ENCODE results near the gene SART3.
"Not testable (repeated sequence)": the region's sequence is repeated elsewhere in the genome, so short reads cannot be mapped to it uniquely, and the experiment has no call there.

SART3 gene

DNA sequence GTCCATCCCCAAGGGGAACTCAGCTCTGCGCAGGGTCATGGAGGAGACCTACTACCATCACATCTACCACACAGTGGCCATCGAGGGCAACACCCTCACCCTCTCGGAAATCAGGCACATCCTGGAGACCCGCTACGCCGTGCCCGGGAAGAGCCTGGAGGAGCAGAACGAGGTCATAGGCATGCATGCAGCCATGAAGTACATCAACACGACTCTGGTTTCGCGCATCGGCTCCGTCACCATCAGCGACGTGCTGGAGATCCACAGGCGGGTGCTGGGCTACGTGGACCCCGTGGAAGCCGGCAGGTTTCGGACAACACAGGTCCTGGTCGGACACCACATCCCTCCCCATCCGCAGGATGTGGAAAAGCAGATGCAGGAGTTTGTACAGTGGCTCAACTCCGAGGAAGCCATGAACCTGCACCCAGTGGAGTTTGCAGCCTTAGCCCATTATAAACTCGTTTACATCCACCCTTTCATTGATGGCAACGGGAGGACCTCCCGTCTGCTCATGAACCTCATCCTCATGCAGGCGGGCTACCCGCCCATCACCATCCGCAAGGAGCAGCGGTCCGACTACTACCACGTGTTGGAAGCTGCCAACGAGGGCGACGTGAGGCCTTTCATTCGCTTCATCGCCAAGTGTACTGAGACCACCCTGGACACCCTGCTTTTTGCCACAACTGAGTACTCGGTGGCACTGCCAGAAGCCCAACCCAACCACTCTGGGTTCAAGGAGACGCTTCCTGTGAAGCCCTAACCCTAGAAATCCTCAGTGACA, 42.1 kb downstream of the SART3 start:
- DNase-seq (ENCODE audit: low spot score), result no peak

DNA sequence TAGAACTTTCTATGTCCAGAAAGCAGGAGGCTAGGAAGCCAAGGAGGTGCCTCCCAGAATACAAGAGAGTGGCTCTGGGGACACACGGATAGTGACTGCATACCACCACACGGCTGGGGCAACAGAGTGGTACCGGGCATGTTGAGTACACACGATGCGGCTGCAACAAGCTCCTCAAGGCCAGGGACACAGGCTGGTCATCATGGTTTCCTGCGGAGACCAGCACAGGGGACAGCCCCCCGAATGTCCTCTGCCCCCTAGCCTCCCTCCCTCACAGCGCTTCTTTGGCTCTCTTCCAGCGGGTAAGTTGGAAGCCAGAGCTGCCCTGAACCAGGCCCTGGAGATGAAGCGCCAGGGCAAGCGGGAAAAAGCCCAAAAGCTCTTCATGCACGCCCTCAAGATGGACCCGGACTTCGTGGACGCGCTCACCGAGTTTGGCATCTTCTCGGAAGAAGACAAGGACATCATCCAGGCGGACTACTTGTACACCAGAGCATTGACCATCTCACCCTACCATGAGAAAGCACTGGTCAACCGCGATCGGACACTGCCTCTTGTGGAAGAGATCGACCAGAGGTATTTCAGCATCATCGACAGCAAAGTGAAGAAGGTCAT, 42.8 kb downstream of the SART3 start:
- DNase-seq (ENCODE audit: low spot score), result no peak

DNA sequence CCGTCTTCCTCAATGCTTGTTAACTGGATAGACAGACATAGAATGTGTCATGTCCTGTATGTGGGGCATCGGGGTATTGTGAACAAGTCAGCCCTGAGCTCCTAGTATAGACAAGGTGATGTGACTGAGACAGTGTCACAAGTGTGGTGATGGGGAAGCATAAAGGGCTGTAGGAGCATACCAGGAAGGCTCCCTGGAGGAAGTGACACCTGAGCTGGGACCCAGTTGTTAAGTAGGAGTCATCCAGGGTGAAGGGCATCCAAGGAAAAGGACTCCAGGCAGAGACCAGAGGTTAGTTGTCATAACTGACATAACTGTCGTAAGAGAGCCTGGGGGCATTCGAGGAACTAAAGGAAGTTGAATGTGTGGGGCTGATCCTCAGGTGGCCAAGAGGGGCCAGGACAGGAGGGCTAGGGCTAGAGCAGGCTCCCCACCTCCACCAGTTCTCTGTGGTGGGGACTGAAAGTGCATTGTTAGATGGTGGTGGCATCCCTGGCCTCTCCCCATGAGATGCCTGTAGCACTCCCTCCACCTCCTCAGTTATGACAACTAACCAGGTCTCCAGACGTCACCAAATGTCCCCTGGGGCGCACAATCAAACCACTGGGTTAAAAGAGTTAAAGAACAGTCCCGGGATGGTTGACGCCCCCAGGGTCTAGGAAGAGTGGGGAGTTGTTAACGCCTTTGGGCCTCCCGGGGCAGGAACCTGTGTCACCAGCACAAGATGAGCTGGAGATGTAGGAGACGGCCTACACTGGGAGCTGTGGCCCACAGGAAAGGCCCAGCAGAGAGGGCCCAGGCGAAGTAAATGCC, 43.5 kb downstream of the SART3 start:
- no peak for DNase-seq (ENCODE audit: low spot score)

DNA sequence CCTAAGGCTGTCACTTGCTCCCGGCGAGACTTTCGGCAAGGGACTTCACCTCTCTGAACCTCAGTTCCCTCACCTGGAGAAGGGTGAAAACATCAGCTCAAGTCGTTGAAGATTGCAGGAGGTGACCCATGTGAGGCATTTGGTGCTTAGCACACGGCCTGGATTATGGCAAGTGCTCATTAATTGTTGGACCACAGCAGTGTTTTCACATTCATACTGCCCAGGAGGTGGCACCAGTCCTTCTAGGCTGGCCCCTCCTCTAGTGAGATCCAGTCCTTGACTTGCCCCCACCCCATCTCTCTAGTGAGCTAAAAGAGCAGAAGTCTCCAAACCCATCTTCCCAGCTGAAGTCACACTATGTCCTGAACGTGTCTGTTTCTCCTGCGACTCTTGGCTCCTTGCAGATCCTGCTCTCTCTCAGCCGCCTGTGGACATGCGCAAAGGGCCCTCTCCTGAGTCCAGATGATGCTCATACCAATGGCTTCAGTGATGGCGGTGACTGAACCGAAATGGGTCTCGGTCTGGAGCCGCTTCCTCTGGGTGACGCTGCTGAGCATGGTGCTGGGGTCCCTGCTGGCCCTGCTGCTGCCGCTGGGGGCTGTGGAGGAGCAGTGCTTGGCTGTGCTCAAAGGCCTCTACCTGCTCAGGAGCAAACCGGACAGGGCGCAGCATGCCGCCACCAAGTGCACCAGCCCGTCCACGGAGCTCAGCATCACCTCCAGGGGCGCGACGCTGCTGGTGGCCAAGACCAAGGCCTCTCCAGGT, 44.3 kb downstream of the SART3 start:
- DNase-seq (ENCODE audit: low spot score), result no peak

DNA sequence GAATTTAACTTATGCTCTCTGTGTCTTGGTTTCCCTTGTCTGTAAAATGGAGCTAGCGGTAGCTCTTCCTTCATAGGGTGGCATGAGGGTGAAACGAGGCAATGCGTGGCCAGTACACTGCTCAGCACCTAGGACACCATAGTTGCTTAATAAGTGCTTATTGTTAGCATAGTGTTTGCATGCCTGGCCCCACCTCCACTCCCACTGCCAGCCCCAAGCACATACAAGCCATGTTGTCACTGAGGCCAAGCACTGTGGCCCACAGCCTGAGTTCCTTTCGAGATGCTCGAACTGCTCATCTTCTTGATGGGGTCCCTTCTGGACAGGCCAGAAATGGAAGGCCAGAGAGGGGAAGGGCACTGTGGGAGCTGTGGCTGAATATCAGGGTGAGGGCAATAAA, 45.1 kb downstream of the SART3 start:
- DNase-seq (ENCODE audit: low spot score), result no peak

DNA sequence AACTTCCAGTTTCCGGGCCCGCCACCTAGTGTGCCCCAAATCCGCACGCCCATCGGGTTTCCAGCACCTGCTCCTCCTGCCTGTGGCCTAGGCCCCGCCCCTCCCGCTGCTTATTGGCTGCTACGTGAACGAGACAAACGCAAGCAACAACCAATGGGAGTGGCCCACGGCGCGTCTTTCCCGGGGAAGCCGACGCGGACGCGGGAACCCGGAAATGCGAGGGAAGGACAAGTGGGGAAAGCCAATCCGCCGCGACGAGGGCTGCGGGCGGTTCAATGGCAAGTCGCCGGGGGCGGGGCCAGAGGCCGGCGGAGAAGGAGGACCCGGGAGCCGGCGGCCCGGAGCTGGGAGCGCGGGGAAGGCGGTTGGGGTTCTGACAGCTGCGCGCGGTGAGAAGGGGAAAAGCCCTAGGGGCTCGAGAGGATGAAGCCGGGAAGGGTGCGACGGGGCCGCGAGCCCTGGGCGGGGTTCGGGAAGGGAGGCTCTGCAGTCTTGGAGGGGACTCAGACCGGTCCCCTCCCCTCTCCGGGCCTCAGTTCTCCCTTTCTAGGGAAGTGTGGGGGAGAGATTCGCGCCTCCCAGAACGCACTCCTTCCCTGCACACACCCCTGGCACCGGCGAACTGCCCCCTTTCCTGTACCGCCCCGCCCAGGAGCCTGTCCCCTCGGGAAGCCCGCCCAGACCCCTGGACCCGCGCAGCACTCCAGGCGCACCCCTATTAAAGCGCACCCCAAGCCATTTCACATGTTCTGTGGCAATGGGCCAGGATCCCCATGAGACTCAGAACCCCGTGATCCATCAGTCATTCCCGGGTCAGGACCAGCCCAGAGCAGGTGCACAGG, 45.8 kb downstream of the SART3 start, which contains the start of gene FICD:
Gene FICD (plus strand): TSS at position 305 of the 842 bp plus-strand sequence. CDS start 1,696 bp downstream, outside the sequence.
- DNase-seq (ENCODE audit: low spot score), result peak; percentile 99

DNA sequence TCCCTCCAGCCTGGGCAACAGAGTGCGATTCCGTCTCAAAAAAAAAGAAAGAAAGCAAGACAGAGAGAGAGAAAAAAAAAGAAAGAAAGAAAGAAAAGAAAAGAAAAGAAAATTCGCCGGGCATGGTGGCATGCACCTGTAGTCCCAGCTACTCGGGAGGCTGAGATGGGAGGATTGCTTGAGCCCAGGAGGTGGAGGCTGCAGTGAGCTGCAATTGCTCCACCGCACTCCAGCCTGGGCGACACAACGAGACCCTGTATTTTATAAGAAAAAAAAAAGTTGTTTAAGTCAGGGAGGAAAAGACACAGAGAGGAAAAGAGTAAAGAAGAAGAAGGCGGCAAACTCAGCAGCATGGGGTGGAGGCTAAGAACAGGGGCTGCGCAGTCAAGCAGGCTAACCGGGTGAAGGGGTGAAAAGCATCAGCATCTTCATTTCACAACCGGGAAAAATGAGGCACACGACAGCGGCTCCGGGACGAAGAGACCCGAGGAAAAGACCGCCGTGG, 46.5 kb downstream of the SART3 start:
- DNase-seq (ENCODE audit: low spot score), result no peak

DNA sequence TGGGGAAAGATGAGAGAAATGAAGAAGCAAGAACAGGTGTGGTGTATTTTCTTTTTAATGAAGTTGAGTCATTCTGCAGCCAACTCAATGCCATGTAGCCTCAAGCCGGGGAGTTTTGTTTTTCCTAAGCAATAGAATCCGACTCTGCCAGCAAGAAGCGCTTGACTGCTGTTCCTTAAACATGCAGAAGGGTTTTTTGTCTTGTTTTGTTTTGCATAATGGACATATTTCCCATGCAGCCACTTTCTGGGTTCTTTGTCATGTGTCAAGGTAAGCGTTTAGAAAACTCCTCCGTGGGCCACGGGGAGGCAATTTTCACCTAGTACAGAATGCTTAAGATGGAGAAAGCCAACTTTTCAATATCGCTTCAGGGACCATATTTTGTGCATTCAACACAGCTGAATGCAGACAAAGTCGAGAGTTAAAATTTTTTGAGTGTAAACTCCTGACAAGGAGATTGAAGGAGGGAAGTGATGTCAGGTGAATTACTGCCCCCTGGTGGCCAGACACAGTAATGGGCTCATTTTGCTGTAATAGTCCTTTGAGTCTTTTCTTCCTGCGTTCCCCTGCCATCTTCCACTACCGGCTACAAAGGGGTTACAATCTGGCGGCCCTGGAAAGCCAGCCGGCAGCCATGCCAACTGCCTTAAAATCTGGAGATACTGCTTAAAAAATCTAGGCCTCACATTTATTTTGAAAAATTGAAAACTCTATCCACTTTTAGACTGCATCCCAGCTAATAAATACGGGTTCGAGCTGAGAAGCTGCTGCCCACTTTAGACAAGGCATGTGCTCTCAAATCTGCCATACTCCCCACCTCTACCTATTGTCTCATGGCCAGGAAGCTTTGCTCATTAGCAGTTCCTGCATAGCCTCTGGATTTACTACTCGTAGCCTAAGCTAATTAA, 49.1 kb downstream of the SART3 start:
- peak; percentile 62 for DNase-seq (ENCODE audit: low spot score)

DNA sequence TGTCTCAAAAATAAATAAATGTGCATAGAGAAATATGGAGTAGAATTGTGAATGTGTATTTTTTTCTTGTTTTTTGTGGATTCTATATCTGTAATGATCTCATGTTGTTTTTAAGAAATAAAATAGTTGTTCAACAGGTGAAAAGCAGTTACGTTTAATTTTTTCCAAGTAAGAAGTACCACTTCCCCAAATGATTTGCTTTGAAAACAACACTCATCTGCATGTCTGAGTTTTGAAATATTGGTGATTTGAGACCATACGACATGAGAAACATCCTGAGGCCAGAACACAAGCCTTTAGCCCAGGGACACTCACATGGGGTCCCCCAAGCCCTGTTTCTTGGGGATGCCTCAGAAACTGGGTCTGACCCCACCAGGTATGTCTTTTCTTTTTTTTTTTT, 50.1 kb downstream of the SART3 start:
- DNase-seq (ENCODE audit: low spot score), result no peak

DNA sequence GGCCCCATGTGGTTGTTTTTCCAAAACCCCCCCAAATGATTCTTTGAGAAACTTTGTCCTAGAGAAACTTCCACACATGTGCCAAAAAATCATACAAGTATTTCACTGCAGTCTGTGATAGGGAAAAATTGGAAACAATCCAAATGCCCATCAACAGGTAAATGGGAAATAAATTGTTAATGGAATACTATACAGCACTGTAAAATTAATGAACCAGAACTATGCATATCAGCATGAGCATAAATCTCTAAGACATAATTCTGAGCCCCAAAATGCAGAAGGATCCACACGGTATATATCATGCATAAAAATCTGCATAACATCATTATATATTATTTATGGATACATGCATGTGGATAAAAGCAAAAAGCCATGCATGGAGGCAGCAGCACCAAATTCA, 51.2 kb downstream of the SART3 start:
- DNase-seq (ENCODE audit: low spot score), result no peak

DNA sequence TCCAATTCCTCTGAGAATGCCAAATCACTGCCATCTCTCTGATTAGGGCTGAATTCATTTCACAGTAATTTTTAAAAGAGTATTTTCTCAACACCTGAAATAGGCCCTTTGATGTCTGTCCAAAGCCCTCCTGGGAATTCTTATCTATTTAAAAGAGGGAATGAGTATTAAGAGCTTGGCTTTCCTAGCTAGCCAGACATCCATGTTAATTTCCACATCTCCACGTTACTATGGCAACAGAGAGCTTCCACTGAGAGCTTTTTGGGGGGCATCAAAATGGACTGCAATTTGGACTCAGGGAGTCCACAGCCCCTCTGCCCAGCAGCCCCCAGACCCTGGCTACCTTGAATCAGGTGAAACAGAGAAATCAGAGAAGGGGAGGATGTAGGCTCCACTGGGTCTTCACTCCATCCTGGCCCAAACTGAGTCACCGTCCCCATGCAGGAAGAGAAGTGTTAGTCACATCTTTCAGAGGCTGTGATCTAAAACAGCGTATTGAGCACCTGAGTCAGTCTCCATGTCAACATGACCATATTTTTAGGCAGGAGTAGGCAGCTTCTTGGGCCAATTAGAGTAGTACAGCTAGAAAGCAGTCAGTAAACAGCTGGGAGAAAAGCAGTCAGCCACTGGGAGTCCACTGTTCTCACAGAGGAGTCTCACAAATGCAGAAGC, 52.9 kb downstream of the SART3 start:
- DNase-seq (ENCODE audit: low spot score), result no peak

DNA sequence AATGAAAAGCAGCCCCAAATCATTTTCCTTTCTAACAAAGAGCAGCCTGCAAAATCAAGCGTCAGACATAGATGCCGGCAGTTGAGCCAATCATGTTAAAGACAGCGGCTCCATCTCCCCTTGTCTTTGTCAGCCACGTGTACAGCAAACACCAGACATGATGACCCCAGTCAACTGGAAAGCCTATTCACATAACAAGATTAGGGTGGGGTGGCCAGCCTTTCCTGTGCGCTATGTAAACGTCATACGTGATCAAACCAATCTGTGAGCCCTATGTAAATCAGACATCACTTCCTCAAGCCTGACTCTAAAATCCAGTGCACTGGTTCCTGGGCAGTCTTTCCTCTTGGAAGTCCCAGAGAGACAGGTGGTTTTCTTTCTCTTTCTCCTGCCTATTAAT, 55.8 kb downstream of the SART3 start:
- DNase-seq (ENCODE audit: low spot score), result no peak

DNA sequence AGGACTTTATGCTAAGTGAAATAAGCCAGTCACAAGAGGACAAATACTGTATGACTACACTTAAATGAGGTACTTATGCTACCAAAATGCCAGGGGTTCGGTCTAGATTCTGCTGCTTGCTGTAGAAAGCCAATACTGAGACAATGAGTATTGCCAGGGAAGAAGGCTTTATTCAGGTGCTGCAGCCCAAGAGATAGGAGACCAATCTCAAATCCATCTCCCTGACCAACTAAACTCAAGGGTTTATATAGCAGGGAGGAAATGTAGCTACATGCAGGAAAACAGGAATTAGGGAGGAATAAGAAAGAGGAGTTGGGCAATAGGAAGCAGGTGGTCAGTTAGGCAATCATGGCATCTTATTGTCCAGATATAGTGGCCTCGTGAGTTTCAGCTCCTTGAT, 58.1 kb downstream of the SART3 start:
- no peak for DNase-seq (ENCODE audit: low spot score)

DNA sequence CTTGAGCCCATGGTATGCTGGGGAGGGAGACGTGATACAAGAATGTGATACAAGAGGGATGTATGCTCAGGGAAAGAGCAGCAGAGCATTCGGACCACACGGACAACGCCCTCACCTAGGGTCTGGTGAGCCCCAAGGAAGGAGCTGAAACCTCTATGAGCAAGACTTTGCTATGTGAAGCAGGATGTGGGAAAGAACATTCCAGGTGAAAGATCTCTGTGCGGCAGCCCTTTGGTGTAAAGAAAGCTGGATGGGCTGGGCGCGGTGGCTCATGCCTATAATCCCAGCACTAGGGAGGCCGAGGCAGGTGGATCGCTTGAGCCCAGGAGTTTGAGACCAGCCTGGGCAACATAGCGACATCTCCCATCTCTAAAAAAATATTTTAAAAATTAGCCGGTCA, 62.8 kb downstream of the SART3 start:
- no peak for DNase-seq (ENCODE audit: low spot score)

DNA sequence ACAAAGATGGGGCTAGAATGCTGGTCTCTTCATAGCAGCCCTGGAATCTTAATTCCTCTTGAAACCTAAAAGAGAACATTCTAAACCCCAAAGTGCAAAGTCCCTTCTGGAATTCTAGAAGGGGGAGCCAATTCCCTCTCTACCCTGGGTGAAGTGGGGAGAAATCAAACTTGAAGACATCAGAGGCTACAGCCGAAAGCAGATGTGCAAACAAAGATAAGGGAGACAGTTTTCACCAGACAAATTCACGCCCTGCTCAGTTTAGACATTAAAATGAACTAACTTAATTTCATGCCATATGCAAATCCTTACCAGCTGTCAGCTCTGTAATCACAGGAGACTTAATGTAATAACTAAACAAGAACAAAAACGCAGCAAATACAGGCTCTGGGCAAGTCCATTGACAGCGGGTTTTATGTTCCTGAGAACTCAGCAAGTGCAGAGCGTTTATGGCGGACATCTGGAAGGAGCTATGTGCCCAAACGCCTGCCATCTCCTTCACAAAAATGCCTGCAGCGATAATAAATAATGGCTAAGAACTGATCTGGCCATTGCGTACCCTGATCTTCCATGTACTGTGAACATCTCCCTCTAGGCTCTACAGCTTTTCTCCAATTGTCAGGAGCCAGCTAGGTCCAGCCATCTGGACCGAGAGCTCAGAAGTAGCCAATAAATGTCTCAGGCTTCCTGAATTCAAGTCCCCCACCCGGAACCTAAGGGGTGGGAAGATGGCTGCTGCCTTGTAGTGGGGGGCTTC, 65.0 kb downstream of the SART3 start:
- DNase-seq (ENCODE audit: low spot score), result no peak

DNA sequence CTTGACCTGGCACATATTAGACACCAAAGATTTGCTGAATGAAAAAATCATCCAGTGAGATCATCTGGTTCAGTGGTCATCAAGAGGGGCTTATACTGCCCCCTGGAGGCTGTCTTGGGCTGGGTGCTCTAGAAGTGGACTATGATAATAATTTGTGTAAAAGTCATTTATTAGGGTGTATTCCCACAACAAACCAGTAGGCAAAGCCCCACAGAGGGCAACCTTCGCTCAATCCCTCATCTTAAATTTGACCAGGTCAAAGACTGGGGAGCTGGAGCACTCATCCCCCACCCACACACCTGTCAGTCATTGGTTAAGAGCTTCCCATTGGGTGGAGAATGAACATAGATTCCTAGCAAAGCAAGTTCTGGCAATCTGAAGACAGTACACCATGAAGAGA, 65.9 kb downstream of the SART3 start:
- peak; percentile 41 for DNase-seq (ENCODE audit: low spot score)

DNA sequence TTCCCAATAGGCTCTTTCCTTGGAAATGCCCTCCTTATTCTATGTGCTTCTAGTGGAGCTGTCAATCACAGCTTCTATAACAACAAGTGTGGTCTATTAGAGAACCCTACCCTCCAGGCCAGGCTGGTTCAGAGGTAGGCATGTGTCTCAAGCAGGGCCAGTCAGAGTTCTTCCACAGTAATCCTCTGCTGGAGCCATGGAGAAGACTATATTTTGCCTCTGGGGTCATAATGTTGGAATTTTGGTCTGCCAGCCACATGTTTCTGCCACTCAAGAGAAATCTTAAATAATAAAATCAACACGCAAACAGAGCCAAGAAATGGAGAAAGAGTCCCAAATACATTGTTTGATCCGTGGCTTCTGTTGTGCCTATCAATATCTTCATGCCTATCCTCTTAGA, 69.7 kb downstream of the SART3 start:
- no peak for DNase-seq (ENCODE audit: low spot score)

DNA sequence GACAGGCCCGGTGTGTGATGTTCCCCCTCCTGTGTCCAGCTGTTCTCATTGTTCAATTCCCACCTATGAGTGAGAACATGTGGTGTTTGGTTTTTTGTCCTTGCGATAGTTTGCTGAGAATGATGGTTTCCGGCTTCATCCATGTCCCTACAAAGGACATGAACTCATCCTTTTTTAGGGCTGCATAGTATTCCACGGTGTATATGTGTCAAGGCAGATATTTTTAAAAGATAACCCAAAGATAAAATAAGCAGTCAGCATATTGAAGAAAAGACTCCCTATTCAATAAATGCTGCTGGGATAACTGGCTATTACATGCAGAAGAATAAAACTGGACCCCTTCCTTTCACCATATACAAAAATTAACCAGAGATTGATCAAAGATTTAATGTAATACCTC, 73.9 kb downstream of the SART3 start:
- DNase-seq (ENCODE audit: low spot score), result not testable (repeated sequence)

DNA sequence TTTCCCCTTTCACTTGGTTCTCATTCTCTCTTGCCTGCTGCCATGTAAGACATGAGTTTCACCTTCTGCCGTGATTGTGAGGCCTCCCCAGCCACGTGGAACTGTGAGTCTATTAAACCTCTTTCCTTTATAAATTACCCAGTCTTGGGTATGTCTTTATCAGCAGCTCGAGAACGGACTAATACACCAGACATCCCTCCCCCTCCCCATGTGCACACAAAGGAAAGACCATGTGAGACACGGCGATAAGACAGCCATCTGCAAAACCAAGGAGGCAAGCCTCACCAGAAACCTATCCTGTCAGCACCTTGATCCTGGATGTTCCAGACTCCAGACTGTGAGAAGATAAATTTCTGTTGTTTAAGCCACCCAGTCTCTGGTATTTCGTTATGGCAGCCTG, 75.6 kb downstream of the SART3 start:
- not testable (repeated sequence) for DNase-seq (ENCODE audit: low spot score)
